ENCODE results near the gene HIF3A.
A peak's percentile ranks its signal among the peaks of the same experiment; 100 is the strongest.

Gene HIF3A

DNA sequence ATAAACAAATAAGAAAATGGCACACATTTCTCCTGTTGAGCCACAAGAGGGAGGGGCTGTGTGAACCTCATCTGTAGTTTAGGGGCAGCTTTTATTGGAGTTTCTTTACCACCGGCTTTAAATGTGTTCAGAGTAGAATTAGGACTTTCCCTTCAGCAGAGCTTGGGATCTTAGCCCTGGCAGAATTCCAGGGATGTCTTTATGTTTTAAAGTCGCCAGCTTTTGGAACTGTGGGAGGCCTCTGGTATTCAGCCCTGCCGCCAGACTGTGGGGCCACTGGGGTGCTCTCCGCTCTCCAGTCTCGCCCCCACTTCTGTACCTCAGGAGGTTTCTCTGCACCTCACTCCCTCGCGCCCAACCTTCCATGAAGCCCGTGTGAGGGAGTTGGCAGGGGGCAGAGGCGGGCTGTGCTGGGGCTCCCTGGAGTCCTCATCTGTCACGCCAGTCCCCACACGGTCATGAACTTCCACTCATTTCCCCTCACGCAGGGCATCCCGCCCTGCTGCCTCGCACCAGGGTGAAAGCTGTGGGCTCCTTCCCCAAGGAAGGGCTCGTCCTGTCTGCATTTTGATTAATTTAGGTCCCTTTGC, 85.0 kb downstream of the HIF3A start:
- peaks cover 58% of the 10 kb centered on the region for H3K36me3 Mint-ChIP-seq (ENCODE audit: low read depth)
- no peak overlapping the region for H3K27ac Mint-ChIP-seq
- H3K4me1 Mint-ChIP-seq (ENCODE audit: low read depth): peaks cover 2% of the 10 kb centered on the region
- no peak overlapping the region for H3K4me3 Mint-ChIP-seq
- H3K27me3 Mint-ChIP-seq (ENCODE audit: low read depth): no peaks in the 10 kb centered on the region
- no peak for DNase-seq (ENCODE audit: low spot score)
- H3K9me3 Mint-ChIP-seq: no peaks in the 10 kb centered on the region

GRCh38 chr19:46383171-46383815, 86.5 kb downstream of the HIF3A start:
- Mint-ChIP-seq H3K27me3 (ENCODE audit: low read depth) (no peaks in the 10 kb centered on the region), H3K9me3 (no peaks in the 10 kb centered on the region), H3K4me3 (no peak overlapping the region), H3K27ac (no peak overlapping the region), H3K36me3 (ENCODE audit: low read depth) (peaks cover 60% of the 10 kb centered on the region), H3K4me1 (ENCODE audit: low read depth) (peaks cover 2% of the 10 kb centered on the region)
- DNase-seq (ENCODE audit: low spot score): no peak

- Mint-ChIP-seq H3K4me1 (ENCODE audit: low read depth) (peaks cover 2% of the 10 kb centered on the region), H3K9me3 (no peaks in the 10 kb centered on the region), H3K27ac (no peak overlapping the region), H3K27me3 (ENCODE audit: low read depth) (no peaks in the 10 kb centered on the region), H3K4me3 (no peak overlapping the region), H3K36me3 (ENCODE audit: low read depth) (peaks cover 62% of the 10 kb centered on the region)
- DNase-seq (ENCODE audit: low spot score): no peak
Observed at GRCh38 chr19:46383846-46384245, 87.0 kb downstream of the HIF3A start.

- no peak overlapping the region for H3K4me3 Mint-ChIP-seq
- DNase-seq (ENCODE audit: low spot score): no peak
- peaks cover 1% of the 10 kb centered on the region for H3K4me1 Mint-ChIP-seq (ENCODE audit: low read depth)
- H3K36me3 Mint-ChIP-seq (ENCODE audit: low read depth): peaks cover 66% of the 10 kb centered on the region
- no peaks in the 10 kb centered on the region for H3K27me3 Mint-ChIP-seq (ENCODE audit: low read depth)
- H3K9me3 Mint-ChIP-seq: no peaks in the 10 kb centered on the region
- no peak overlapping the region for H3K27ac Mint-ChIP-seq
Observed at GRCh38 chr19:46384396-46384795, 87.6 kb downstream of the HIF3A start.

GRCh38 chr19:46385636-46386035, 88.8 kb downstream of the HIF3A start:
- Mint-ChIP-seq H3K27ac (no peak overlapping the region), H3K27me3 (ENCODE audit: low read depth) (no peaks in the 10 kb centered on the region), H3K9me3 (no peaks in the 10 kb centered on the region), H3K36me3 (ENCODE audit: low read depth) (peaks cover 66% of the 10 kb centered on the region), H3K4me3 (no peak overlapping the region), H3K4me1 (ENCODE audit: low read depth) (no peaks in the 10 kb centered on the region)
- no peak for DNase-seq (ENCODE audit: low spot score)

GRCh38 chr19:46386151-46386550, 89.3 kb downstream of the HIF3A start:
- no peak overlapping the region for H3K27ac Mint-ChIP-seq
- H3K27me3 Mint-ChIP-seq (ENCODE audit: low read depth): no peaks in the 10 kb centered on the region

DNA sequence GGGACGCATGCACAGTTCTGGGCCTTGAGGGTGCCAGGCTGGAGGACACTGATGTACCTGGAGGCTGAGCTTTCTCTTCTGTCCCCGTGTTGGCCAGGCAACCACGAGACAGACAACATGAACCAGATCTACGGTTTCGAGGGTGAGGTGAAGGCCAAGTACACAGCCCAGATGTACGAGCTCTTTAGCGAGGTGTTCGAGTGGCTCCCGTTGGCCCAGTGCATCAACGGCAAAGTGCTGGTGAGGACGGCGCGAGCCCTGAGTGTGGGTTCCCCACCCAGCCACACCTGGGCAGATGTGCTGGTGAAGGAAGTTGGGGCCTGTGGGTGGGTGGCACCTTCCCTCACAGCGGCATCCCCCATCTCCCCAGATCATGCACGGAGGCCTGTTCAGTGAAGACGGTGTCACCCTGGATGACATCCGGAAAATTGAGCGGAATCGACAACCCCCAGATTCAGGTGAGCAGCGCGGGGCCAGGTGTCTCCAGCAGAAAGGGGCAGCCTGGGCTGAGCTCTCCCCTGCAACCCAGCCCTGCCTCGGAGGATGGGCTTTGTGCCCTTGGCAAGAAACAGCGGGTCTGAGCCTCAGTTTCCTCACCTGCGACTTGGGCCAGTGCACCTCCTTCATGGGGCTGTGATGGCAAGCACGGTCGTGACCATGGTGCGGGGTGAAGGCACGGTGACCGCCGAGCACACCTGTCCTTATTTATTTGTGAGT, 90.3 kb downstream of the HIF3A start:
- H3K36me3 Mint-ChIP-seq (ENCODE audit: low read depth): peaks cover 65% of the 10 kb centered on the region
- H3K27me3 Mint-ChIP-seq (ENCODE audit: low read depth): no peaks in the 10 kb centered on the region
- H3K4me1 Mint-ChIP-seq (ENCODE audit: low read depth): no peaks in the 10 kb centered on the region
- no peaks in the 10 kb centered on the region for H3K9me3 Mint-ChIP-seq
- H3K4me3 Mint-ChIP-seq: no peak overlapping the region
- H3K27ac Mint-ChIP-seq: peak overlapping the region; percentile 35
- no peak for DNase-seq (ENCODE audit: low spot score)

More at GRCh38 chr19:46386151-46386550, 89.3 kb downstream of the HIF3A start:
- H3K9me3 Mint-ChIP-seq: no peaks in the 10 kb centered on the region
- peaks cover 63% of the 10 kb centered on the region for H3K36me3 Mint-ChIP-seq (ENCODE audit: low read depth)
- no peak overlapping the region for H3K4me3 Mint-ChIP-seq
- H3K4me1 Mint-ChIP-seq (ENCODE audit: low read depth): no peaks in the 10 kb centered on the region
- DNase-seq (ENCODE audit: low spot score): no peak

GRCh38 chr19:46387713-46388130, 90.9 kb downstream of the HIF3A start:
- Mint-ChIP-seq H3K36me3 (ENCODE audit: low read depth) (peaks cover 63% of the 10 kb centered on the region), H3K4me1 (ENCODE audit: low read depth) (no peaks in the 10 kb centered on the region), H3K4me3 (no peak overlapping the region), H3K9me3 (no peaks in the 10 kb centered on the region), H3K27ac (no peak overlapping the region), H3K27me3 (ENCODE audit: low read depth) (no peaks in the 10 kb centered on the region)
- DNase-seq (ENCODE audit: low spot score): no peak

GRCh38 chr19:46388311-46389095, 91.7 kb downstream of the HIF3A start:
- no peak overlapping the region for H3K27ac Mint-ChIP-seq
- no peaks in the 10 kb centered on the region for H3K4me1 Mint-ChIP-seq (ENCODE audit: low read depth)
- H3K4me3 Mint-ChIP-seq: no peak overlapping the region
- no peak for DNase-seq (ENCODE audit: low spot score)
- no peaks in the 10 kb centered on the region for H3K9me3 Mint-ChIP-seq
- H3K27me3 Mint-ChIP-seq (ENCODE audit: low read depth): no peaks in the 10 kb centered on the region
- H3K36me3 Mint-ChIP-seq (ENCODE audit: low read depth): peaks cover 63% of the 10 kb centered on the region

GRCh38 chr19:46390121-46390858, 93.4 kb downstream of the HIF3A start:
- Mint-ChIP-seq H3K4me3 (no peak overlapping the region), H3K36me3 (ENCODE audit: low read depth) (peaks cover 49% of the 10 kb centered on the region), H3K27me3 (ENCODE audit: low read depth) (no peaks in the 10 kb centered on the region), H3K27ac (no peak overlapping the region), H3K9me3 (no peaks in the 10 kb centered on the region), H3K4me1 (ENCODE audit: low read depth) (peaks cover 2% of the 10 kb centered on the region)
- no peak for DNase-seq (ENCODE audit: low spot score)

- Mint-ChIP-seq H3K36me3 (ENCODE audit: low read depth) (peaks cover 46% of the 10 kb centered on the region), H3K27me3 (ENCODE audit: low read depth) (no peaks in the 10 kb centered on the region), H3K9me3 (no peaks in the 10 kb centered on the region), H3K27ac (no peak overlapping the region), H3K4me3 (no peak overlapping the region), H3K4me1 (ENCODE audit: low read depth) (peaks cover 2% of the 10 kb centered on the region)
- no peak for DNase-seq (ENCODE audit: low spot score)
Observed at GRCh38 chr19:46390866-46391265, 94.0 kb downstream of the HIF3A start.

DNA sequence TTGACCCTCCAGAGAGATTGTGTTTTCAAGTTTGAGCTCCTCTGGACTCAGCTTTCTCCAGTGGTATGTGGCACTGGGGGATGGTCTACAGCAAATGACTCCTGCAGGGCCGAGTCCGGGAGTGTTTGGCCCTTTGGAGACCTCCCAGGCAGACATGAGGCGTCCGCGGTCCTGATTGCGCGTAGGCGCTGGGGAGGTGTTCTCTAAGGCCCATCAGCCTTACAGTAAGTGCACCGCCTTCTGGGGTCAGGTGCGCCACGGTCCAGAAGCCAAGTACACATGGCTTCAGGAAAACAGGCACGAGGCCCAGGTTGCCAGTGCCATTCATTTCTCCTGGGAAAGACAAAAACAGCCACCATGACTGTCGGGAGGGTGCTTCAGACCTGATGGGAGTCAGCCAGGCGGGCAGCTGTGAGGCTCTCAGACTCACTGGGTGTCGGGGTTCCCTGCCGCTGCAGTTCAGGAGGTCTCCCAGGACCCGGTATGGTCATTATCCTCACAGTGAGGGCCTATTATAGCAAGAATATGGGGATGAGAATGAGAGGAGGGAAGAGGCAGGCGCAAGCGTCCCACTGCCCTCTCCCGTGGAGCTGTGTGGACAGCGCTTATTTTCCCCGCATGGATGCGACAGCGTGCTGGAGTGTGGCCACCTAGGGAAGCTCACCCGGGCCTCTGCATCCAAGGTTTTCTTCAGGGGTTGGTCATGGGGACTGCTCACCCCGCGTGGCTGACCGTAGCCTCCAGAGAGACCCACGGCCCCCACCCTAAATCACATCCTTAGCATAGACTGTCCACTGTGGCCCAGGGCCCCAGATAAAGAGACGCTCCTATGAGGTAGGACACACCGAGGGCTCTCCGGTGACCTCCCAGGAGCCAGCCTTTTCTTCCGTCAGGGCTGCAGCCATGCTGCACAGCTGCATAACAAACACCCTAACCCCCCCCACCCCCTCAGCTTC, 94.7 kb downstream of the HIF3A start:
- Mint-ChIP-seq H3K27me3 (ENCODE audit: low read depth) (no peaks in the 10 kb centered on the region), H3K27ac (no peak overlapping the region), H3K9me3 (no peaks in the 10 kb centered on the region), H3K36me3 (ENCODE audit: low read depth) (peaks cover 43% of the 10 kb centered on the region), H3K4me3 (no peak overlapping the region), H3K4me1 (ENCODE audit: low read depth) (peaks cover 2% of the 10 kb centered on the region)
- no peak for DNase-seq (ENCODE audit: low spot score)
